HepG2 (cell line): ENCODE results near the gene SIRPB2. TPM values are rescaled to one million over a fixed set of nuclear protein-coding genes. Genes with fewer than 3 reads are reported as not detected.
A peak's percentile ranks its signal among the peaks of the same experiment; 100 is the strongest.

ENCODE experiments used
- ATAC-seq: fragments of 200-7000 bp; cut with Tn5 transposase; 3 replicates; pipeline ENCODE4 v1.9.1; 2020; ENCODE audit warnings: mild to moderate bottlenecking, moderate library complexity
- BruUV-seq: library from RNA; stranded (reverse); fragments of 400-500 nt; replicated peaks from 2 replicates; lab custom pipeline; 2021; lab: Mats Ljungman, UMichigan
- CTCF ChIA-PET: fragments of 300-600 bp; formaldehyde crosslinking; extraction: SDS; loops from one replicate; lab custom pipeline; 2021; ENCODE audit warnings: low total read pairs, inconsistent platforms, low intra/inter-chr PET ratio; lab: Yijun Ruan, JAX
- POLR2A ChIA-PET: fragments of 350-600 bp; sonication (Branson Sonifier 250); formaldehyde crosslinking; loops from one replicate; lab custom pipeline; 2020; ENCODE audit warnings: antibody characterized with exemption, inconsistent platforms; lab: Yijun Ruan, JAX
- DNase-seq: peaks from one replicate; pipeline ENCODE4 v3.0.0-alpha.2; 2015; ENCODE audit warnings: low spot score
- FAIRE-seq: peaks from 3 replicates; lab custom pipeline; 2011; peaks lifted over from hg19 to GRCh38; lab: Jason Lieb, UNC
- H2AFZ ChIP-seq: one replicate; pipeline ENCODE4 v1.6.1; 2011; ENCODE audit warnings: low read length, inconsistent platforms
- H3K27ac ChIP-seq: fragments of 300-600 bp; 3 replicates; pipeline ENCODE4 v1.8.0; 2011; ENCODE audit warnings: mixed run types, mild to moderate bottlenecking, mixed read lengths, low read length, inconsistent platforms; ENCODE audit not compliant: insufficient read depth; ENCODE audit errors: extremely low read length
- H3K27me3 ChIP-seq, 2 experiments: fragments of 200-600 bp in 1 of 2; 2 replicates in 1 of 2; 3 replicates in 1 of 2; pipeline versions ENCODE4 v1.6.0 to v1.8.0; 2011; ENCODE audit warnings: low read length in 2 of 2, mild to moderate bottlenecking in 2 of 2, moderate library complexity in 2 of 2, inconsistent platforms in 1 of 2; ENCODE audit not compliant: insufficient read depth in 2 of 2, control insufficient read depth in 1 of 2
- H3K36me3 ChIP-seq, 2 experiments: fragments of 200-600 bp in 1 of 2; replicated peaks in 1 of 2; 2 replicates in 1 of 2; 3 replicates in 1 of 2; pipeline versions ENCODE4 v1.5.1 to v1.8.0; 2011; ENCODE audit warnings: low read length in 2 of 2, inconsistent platforms in 1 of 2; ENCODE audit not compliant: insufficient read depth in 2 of 2, control insufficient read depth in 1 of 2
- H3K4me1 ChIP-seq: 2 replicates; pipeline ENCODE4 v1.5.1; 2012; ENCODE audit warnings: low read length, inconsistent platforms; ENCODE audit not compliant: insufficient read depth
- H3K4me2 ChIP-seq: 2 replicates; pipeline ENCODE4 v1.6.0; 2011; ENCODE audit warnings: low read depth, low read length, inconsistent platforms
- H3K4me3 ChIP-seq, 3 experiments: fragments of 200-600 bp in 1 of 3; sonication (generic), shearing (Covaris generic) in 1 of 3; replicated peaks in 1 of 3; 2 replicates each; pipeline ENCODE4 v1.5.1; 2011 to 2016; ENCODE audit warnings: low read length in 3 of 3, inconsistent platforms in 2 of 3, low read depth in 2 of 3, mild to moderate bottlenecking in 2 of 3, control low read depth in 1 of 3, mixed read lengths in 1 of 3; ENCODE audit not compliant: insufficient read depth in 1 of 3
- H3K79me2 ChIP-seq: one replicate; pipeline ENCODE4 v1.6.1; 2011; ENCODE audit warnings: low read length, inconsistent platforms; ENCODE audit not compliant: insufficient read depth
- H3K9ac ChIP-seq: 2 replicates; pipeline ENCODE4 v1.6.0; 2011; ENCODE audit warnings: mild to moderate bottlenecking, low read depth, low read length, inconsistent platforms; ENCODE audit not compliant: insufficient read depth
- H3K9me3 ChIP-seq: 2 replicates; pipeline ENCODE4 v1.5.1; 2012; ENCODE audit warnings: mild to moderate bottlenecking, low read length
- H4K20me1 ChIP-seq: 2 replicates; pipeline ENCODE4 v1.6.0; 2011; ENCODE audit warnings: inconsistent platforms, mild to moderate bottlenecking, low read length, moderate library complexity; ENCODE audit not compliant: insufficient read depth
- FOXA3 ChIP-seq: IDR thresholded peaks from 2 replicates; pipeline ENCODE4 v1.6.1; 2016; ENCODE audit warnings: missing genetic modification reagents, missing compliant biosample characterization
- IKZF4 ChIP-seq: sonication (generic); formaldehyde crosslinking; IDR thresholded peaks from 2 replicates; pipeline ENCODE4 v1.5.1; 2020; ENCODE audit warnings: borderline replicate concordance, mild to moderate bottlenecking, low read depth, missing genetic modification reagents; ENCODE audit errors: not compliant biosample characterization
- JUNB ChIP-seq: sonication (generic); formaldehyde crosslinking; IDR thresholded peaks from 2 replicates; pipeline ENCODE4 v1.8.0; 2022; ENCODE audit warnings: missing genetic modification reagents, mild to moderate bottlenecking, borderline replicate concordance
- KAT8 ChIP-seq: IDR thresholded peaks from 2 replicates; pipeline ENCODE4 v1.6.1; 2016; ENCODE audit warnings: missing genetic modification reagents, missing compliant biosample characterization
- KDM2A ChIP-seq: sonication (generic); formaldehyde crosslinking; IDR thresholded peaks from 2 replicates; pipeline ENCODE4 v1.4.0; 2020; ENCODE audit warnings: low read depth, missing genetic modification reagents, borderline replicate concordance
- SCMH1 ChIP-seq: sonication (generic); formaldehyde crosslinking; IDR thresholded peaks from 2 replicates; pipeline ENCODE4 v1.9.0; 2021; ENCODE audit warnings: missing genetic modification reagents, mild to moderate bottlenecking, borderline replicate concordance
- SMC3 ChIP-seq: IDR thresholded peaks from 2 replicates; pipeline ENCODE4 v1.6.1; 2011; ENCODE audit warnings: low read length, improper control_type of control experiment
- SRY ChIP-seq: sonication (generic); formaldehyde crosslinking; IDR thresholded peaks from 2 replicates; pipeline ENCODE4 v1.8.0; 2022; ENCODE audit warnings: mild to moderate bottlenecking, missing genetic modification reagents
- STAG1 ChIP-seq: sonication (generic); formaldehyde crosslinking; IDR thresholded peaks from 2 replicates; pipeline ENCODE4 v1.4.0; 2020; ENCODE audit warnings: missing genetic modification reagents
- ZBTB8A ChIP-seq: sonication (generic); formaldehyde crosslinking; IDR thresholded peaks from 2 replicates; pipeline ENCODE4 v1.4.0; 2020; ENCODE audit warnings: mild to moderate bottlenecking, low read depth, missing genetic modification reagents, borderline replicate concordance
- ZEB1 ChIP-seq: IDR thresholded peaks from 2 replicates; pipeline ENCODE4 v1.6.1; 2012; ENCODE audit warnings: mild to moderate bottlenecking, low read depth, inconsistent platforms; ENCODE audit not compliant: insufficient replicate concordance
- ZNF354B ChIP-seq: sonication (generic); formaldehyde crosslinking; IDR thresholded peaks from 2 replicates; pipeline ENCODE4 v1.8.0; 2022; ENCODE audit warnings: mild to moderate bottlenecking, missing genetic modification reagents
- WGBS: methylation state at CpG from one replicate; pipeline ENCODE4 v1.1.6; 2017; ENCODE audit warnings: low lambda C conversion rate; 5-methylcytosine and 5-hydroxymethylcytosine counted together
- in situ Hi-C: cut with HindIII; loops from 2 replicates; pipeline ENCODE4 v1.10.0; 2017; ENCODE audit warnings: low pct_unique_long_range_greater_than_20kb; ENCODE audit not compliant: extremely low pct_ligation_motif_present
- intact Hi-C: fragments of 100-400 bp; cut with micrococcal nuclease; formaldehyde crosslinking; loops from one replicate; pipeline ENCODE4 v1.10.0; 2022; ENCODE audit not compliant: unreplicated experiment
- polyA plus RNA-seq, 8 experiments: library from polyadenylated mRNA; depleted of rRNA in 3 of 8; stranded (reverse) in 7 of 8; unstranded in 1 of 8; fragments of >200 nt; fragmentation: Illumina TruSeq in 4 of 8; extraction: Trizol in 4 of 8; gene quantifications; 2 replicates each; pipeline versions ENCODE4 v1.2.1 to v1.2.3, GENCODE V29; 2011 to 2016; ENCODE audit warnings: low read depth in 4 of 8, missing spikeins in 1 of 8, mixed read lengths in 1 of 8; ENCODE audit not compliant: insufficient read depth in 1 of 8
- total RNA-seq, 5 experiments: library from RNA; depleted of rRNA; stranded (reverse); fragments of >200 nt; fragmentation: Illumina TruSeq; extraction: Trizol; gene quantifications; 2 replicates each; pipeline ENCODE4 v1.2.3, GENCODE V29; 2016; ENCODE audit warnings: low read depth in 1 of 5
- TF ChIP-seq, protein P1 (sequence below): sonication (generic); formaldehyde crosslinking; IDR thresholded peaks from 2 replicates; pipeline ENCODE4 v1.4.0; 2020; ENCODE audit warnings: missing genetic modification reagents; ENCODE audit errors: not compliant biosample characterization
- TF ChIP-seq, protein P2 (sequence below): sonication (generic); formaldehyde crosslinking; IDR thresholded peaks from 2 replicates; pipeline ENCODE4 v1.8.0; 2023; ENCODE audit warnings: mild to moderate bottlenecking, missing genetic modification reagents
- TF ChIP-seq, protein P3 (sequence below): sonication (generic); formaldehyde crosslinking; IDR thresholded peaks from 2 replicates; pipeline ENCODE4 v1.9.0; 2021; ENCODE audit warnings: mild to moderate bottlenecking, missing genetic modification reagents

The SIRPB2 gene
- total and polyA plus RNA-seq, 2 of the 13 experiments (the other 11 are each of a cell fraction or from before 2014, with no cell fraction given): not detected

DNA sequence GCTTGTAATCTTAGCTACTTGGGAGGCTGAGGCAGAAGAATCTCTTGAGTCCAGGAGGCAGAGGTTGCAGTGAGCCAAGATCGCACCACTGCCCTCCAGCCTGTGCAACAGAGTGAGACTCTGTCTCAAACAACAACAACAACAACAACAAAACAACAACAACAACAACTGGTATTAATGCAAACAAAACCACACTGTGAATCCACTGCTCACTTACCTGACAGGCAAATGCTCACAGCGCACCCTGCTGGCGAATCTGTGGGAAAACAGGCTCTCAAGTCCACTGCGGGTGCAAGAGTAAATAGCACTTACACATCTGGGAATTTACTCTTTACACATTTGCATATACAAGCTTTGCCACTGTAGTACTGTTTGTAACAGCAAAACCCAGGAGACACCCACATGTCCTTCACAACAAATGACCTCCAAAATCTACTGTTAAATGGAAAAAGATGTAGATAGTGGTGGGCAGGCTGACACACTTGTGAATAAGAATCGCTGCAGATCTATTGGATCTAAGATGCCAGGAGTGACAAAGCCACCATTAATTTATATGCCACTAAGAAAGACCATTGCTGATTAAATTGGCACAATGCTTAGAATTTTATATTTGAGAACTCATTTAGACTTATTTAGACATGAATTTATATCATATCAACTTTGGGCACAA lies 53.9 kb downstream of the SIRPB2 start:
- Histone ChIP-seq H3K9ac (no peak overlapping the region), H3K27ac (no peak overlapping the region), H3K4me2 (no peak overlapping the region), H3K36me3 (peaks cover 5 to 12% of the 10 kb centered on the region in 2 experiments; a peak in 4 of 5 replicates), H2AFZ (no peak overlapping the region), H3K79me2 (no peaks in the 10 kb centered on the region), H3K9me3 (no peaks in the 10 kb centered on the region), H3K4me1 (no peaks in the 10 kb centered on the region), H3K4me3 (no peak overlapping the region), H3K27me3 (no peaks in the 10 kb centered on the region), H4K20me1 (no peaks in the 10 kb centered on the region)
- WGBS: 24% methylated on average over 5 of the region's 5 CpGs
- ATAC-seq (peak; percentile 68), FAIRE-seq (peak; percentile 99), DNase-seq (peak; percentile 83)
- POLR2A ChIA-PET: interaction anchor here (0.9 to 1.2 kb wide), 2 partner anchors 112 to 125 kb away, joined by 4 to 6 read pairs; no protein-coding TSS in a partner anchor
- intact Hi-C loops (loop anchor here (1.0 to 5.0 kb wide), 3 partner anchors 35 to 124 kb away; partner anchors contain the start of gene FKBP1A), in situ Hi-C loops (no loop called here)
- BruUV-seq: no TSS peak
- CTCF ChIA-PET: interaction anchor here (0.9 to 7.4 kb wide), 5 partner anchors 13 to 128 kb away, joined by 3 to 122 read pairs (median 3); no protein-coding TSS in a partner anchor
- TF ChIP-seq, protein P1, sequence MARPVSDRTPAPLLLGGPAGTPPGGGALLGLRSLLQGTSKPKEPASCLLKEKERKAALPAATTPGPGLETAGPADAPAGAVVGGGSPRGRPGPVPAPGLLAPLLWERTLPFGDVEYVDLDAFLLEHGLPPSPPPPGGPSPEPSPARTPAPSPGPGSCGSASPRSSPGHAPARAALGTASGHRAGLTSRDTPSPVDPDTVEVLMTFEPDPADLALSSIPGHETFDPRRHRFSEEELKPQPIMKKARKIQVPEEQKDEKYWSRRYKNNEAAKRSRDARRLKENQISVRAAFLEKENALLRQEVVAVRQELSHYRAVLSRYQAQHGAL: peak; percentile 47
- peak; percentile 73 for TF ChIP-seq FOXA3 (CRISPR knock-in tag)
- TF ChIP-seq, protein P2, sequence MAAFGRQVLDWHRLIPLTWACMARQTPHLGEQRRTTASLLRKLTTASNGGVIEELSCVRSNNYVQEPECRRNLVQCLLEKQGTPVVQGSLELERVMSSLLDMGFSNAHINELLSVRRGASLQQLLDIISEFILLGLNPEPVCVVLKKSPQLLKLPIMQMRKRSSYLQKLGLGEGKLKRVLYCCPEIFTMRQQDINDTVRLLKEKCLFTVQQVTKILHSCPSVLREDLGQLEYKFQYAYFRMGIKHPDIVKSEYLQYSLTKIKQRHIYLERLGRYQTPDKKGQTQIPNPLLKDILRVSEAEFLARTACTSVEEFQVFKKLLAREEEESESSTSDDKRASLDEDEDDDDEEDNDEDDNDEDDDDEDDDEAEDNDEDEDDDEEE (CRISPR knock-in tag): peak; percentile 51; the same call in 1 of the 2 replicates
- no peak for TF ChIP-seq ZBTB8A
- TF ChIP-seq SRY (CRISPR knock-in tag): 0 out of 2 replicates have a peak, but pooled peaks have one; percentile 46
- TF ChIP-seq JUNB (CRISPR knock-in tag): no peak
- 0 out of 2 replicates have a peak, but pooled peaks have one; percentile 33 for TF ChIP-seq ZNF354B (CRISPR knock-in tag)
- TF ChIP-seq KDM2A: peak; percentile 47; the same call in 1 of the 2 replicates
- TF ChIP-seq IKZF4 (CRISPR knock-in tag): no peak
- peak; percentile 28; the same call in 1 of the 2 replicates for TF ChIP-seq KAT8 (CRISPR knock-in tag)
- TF ChIP-seq, protein P3, sequence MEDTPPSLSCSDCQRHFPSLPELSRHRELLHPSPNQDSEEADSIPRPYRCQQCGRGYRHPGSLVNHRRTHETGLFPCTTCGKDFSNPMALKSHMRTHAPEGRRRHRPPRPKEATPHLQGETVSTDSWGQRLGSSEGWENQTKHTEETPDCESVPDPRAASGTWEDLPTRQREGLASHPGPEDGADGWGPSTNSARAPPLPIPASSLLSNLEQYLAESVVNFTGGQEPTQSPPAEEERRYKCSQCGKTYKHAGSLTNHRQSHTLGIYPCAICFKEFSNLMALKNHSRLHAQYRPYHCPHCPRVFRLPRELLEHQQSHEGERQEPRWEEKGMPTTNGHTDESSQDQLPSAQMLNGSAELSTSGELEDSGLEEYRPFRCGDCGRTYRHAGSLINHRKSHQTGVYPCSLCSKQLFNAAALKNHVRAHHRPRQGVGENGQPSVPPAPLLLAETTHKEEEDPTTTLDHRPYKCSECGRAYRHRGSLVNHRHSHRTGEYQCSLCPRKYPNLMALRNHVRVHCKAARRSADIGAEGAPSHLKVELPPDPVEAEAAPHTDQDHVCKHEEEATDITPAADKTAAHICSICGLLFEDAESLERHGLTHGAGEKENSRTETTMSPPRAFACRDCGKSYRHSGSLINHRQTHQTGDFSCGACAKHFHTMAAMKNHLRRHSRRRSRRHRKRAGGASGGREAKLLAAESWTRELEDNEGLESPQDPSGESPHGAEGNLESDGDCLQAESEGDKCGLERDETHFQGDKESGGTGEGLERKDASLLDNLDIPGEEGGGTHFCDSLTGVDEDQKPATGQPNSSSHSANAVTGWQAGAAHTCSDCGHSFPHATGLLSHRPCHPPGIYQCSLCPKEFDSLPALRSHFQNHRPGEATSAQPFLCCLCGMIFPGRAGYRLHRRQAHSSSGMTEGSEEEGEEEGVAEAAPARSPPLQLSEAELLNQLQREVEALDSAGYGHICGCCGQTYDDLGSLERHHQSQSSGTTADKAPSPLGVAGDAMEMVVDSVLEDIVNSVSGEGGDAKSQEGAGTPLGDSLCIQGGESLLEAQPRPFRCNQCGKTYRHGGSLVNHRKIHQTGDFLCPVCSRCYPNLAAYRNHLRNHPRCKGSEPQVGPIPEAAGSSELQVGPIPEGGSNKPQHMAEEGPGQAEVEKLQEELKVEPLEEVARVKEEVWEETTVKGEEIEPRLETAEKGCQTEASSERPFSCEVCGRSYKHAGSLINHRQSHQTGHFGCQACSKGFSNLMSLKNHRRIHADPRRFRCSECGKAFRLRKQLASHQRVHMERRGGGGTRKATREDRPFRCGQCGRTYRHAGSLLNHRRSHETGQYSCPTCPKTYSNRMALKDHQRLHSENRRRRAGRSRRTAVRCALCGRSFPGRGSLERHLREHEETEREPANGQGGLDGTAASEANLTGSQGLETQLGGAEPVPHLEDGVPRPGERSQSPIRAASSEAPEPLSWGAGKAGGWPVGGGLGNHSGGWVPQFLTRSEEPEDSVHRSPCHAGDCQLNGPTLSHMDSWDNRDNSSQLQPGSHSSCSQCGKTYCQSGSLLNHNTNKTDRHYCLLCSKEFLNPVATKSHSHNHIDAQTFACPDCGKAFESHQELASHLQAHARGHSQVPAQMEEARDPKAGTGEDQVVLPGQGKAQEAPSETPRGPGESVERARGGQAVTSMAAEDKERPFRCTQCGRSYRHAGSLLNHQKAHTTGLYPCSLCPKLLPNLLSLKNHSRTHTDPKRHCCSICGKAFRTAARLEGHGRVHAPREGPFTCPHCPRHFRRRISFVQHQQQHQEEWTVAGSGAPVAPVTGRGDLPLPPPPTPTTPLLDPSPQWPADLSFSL (CRISPR knock-in tag): 0 out of 2 replicates have a peak, but pooled peaks have one; percentile 35
- TF ChIP-seq SMC3: peak; percentile 99
- TF ChIP-seq SCMH1: no peak
- TF ChIP-seq ZEB1: no peak
- TF ChIP-seq STAG1 (CRISPR knock-in tag): peak; percentile 97
